LNCaP clone FGC (cell line): ENCODE results near the gene PTPRD.

Experiments
- DNase-seq: peaks from one replicate; pipeline ENCODE4 v3.0.0-alpha.2; 2011; ENCODE audit warnings: low read depth
- H3K4me3 ChIP-seq: 2 replicates; pipeline ENCODE4 v1.5.1; 2011; ENCODE audit warnings: mild to moderate bottlenecking, low read depth, low read length, control low read depth
- TF ChIP-seq, protein P1 (sequence below): IDR thresholded peaks from 2 replicates; pipeline ENCODE4 v1.5.1; 2012; ENCODE audit warnings: mild to moderate bottlenecking; ENCODE audit not compliant: control insufficient read depth, insufficient read depth; ENCODE audit errors: extremely low read depth

The PTPRD gene

DNA sequence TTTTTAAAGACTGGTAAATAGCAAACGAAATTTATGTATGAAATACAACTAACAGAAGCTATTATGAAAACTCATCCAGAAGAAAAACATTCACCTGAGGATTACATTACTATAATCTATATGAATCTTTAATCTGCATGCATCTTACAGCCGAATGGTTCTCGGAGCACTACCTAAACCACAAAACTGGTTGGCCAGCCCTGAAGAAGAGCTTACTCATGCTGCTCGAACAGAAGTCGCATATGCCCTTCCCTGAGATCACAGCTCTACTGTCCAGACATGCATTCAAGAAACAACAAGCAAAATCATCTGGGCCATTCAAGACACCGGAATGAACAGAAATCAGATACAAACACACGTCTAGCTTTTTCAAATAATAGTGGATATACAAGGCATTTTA lies 1882.2 kb downstream of the PTPRD start:
- H3K4me3 ChIP-seq = no peak overlapping the region
- DNase-seq = no peak
- TF ChIP-seq, protein P1, sequence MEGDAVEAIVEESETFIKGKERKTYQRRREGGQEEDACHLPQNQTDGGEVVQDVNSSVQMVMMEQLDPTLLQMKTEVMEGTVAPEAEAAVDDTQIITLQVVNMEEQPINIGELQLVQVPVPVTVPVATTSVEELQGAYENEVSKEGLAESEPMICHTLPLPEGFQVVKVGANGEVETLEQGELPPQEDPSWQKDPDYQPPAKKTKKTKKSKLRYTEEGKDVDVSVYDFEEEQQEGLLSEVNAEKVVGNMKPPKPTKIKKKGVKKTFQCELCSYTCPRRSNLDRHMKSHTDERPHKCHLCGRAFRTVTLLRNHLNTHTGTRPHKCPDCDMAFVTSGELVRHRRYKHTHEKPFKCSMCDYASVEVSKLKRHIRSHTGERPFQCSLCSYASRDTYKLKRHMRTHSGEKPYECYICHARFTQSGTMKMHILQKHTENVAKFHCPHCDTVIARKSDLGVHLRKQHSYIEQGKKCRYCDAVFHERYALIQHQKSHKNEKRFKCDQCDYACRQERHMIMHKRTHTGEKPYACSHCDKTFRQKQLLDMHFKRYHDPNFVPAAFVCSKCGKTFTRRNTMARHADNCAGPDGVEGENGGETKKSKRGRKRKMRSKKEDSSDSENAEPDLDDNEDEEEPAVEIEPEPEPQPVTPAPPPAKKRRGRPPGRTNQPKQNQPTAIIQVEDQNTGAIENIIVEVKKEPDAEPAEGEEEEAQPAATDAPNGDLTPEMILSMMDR = no peak

GRCh38 chr9:8728910-8729309 lies 1883.9 kb downstream of the PTPRD start:
- no peak overlapping the region for H3K4me3 ChIP-seq

DNA sequence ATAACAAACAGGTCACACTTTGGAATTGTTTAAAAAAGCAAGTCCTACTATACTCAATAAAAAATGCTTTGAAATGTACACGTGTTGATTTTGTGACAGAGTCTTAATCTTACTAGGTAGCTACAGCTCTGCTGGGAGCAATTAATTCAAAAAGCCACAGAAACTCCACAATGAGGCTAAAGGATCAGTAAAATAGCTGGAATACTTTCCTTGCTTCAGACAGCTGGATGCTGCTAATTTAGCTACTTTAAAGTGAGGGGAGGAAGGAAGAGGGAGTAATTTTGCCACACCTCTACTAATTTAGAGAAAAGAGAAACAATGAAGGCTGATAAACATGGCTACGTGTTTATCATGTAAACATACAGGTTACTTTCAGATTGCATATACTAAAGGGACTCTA lies 1885.6 kb downstream of the PTPRD start:
- no peak for DNase-seq
- no peak overlapping the region for H3K4me3 ChIP-seq
- TF ChIP-seq, protein P1 = no peak

More at GRCh38 chr9:8728910-8729309, 1883.9 kb downstream of the PTPRD start:
- TF ChIP-seq, protein P1 = no peak
- DNase-seq = no peak

- no peak for DNase-seq
- TF ChIP-seq, protein P1 = no peak
- no peak overlapping the region for H3K4me3 ChIP-seq
Measured at GRCh38 chr9:8726692-8727091, 1886.1 kb downstream of the PTPRD start.

DNA sequence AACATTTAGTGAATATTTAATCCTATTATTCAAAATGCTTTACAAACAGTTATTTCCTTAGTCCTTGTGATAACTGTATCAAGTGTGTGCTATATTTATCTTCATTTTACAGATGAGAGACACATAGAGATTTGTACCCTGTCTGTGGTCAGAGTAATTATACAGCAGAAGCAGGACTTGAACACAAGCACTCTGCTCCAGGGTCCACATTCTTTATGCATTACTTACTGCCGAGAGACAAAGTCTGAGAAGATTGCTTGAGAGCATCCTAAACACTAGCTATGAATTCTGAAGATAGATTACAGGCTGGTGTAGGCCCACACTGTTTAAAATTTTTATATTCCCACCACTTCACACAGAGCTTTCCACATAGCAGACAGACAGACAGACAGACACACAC lies 1887.2 kb downstream of the PTPRD start:
- TF ChIP-seq, protein P1 = no peak
- DNase-seq = no peak
- H3K4me3 ChIP-seq = no peak overlapping the region

- no peak overlapping the region for H3K4me3 ChIP-seq
- no peak for DNase-seq
- TF ChIP-seq, protein P1 = no peak
Measured at GRCh38 chr9:8724284-8725018, 1888.4 kb downstream of the PTPRD start.

DNA sequence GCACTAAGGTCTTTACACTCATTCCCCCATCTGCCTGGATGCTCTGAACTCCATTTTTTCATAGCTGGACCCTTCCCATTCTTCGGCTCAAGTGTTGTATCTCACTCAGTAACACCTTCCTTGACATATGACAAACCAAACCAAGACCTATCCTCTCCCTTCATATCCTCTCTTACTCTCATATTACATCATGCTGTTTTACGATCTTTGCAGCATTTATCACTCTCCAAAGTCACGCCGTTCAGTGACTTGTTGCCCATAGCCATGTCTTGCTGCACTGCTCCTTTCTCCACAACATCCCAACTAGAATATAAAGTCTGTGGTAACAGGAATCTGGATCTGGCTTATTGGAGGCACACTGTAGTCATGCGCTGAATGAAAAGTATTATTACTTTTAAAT lies 1889.6 kb downstream of the PTPRD start:
- DNase-seq = no peak

More for the DNA sequence above, 1889.6 kb downstream of the PTPRD start:
- H3K4me3 ChIP-seq = no peak overlapping the region
- TF ChIP-seq, protein P1 = no peak
